ENCODE data around the gene GFAP.

GFAP gene

GRCh38 chr17:44862278-44862914 is 52.9 kb downstream of the GFAP start:
- no peak for DNase-seq (ENCODE audit: low spot score)

GRCh38 chr17:44859701-44860100 is 55.6 kb downstream of the GFAP start:
- DNase-seq (ENCODE audit: low spot score): no peak

GRCh38 chr17:44854192-44854591 is 61.1 kb downstream of the GFAP start:
- DNase-seq (ENCODE audit: low spot score): no peak
